Astrocyte (in vitro differentiated cells and primary cell): Measurements from ENCODE around the gene ILKAP.

Experiments used
- CTCF ChIP-seq: IDR thresholded peaks from 2 replicates; pipeline ENCODE4 v1.5.1; 2011; ENCODE audit warnings: low read depth, mild to moderate bottlenecking, inconsistent platforms, low read length, moderate library complexity; ENCODE audit not compliant: insufficient read depth
- EZH2 ChIP-seq: IDR thresholded peaks from 2 replicates; pipeline ENCODE4 v1.6.1; 2012; ENCODE audit warnings: mild to moderate bottlenecking, low read length, inconsistent platforms; ENCODE audit not compliant: insufficient read depth

DNA sequence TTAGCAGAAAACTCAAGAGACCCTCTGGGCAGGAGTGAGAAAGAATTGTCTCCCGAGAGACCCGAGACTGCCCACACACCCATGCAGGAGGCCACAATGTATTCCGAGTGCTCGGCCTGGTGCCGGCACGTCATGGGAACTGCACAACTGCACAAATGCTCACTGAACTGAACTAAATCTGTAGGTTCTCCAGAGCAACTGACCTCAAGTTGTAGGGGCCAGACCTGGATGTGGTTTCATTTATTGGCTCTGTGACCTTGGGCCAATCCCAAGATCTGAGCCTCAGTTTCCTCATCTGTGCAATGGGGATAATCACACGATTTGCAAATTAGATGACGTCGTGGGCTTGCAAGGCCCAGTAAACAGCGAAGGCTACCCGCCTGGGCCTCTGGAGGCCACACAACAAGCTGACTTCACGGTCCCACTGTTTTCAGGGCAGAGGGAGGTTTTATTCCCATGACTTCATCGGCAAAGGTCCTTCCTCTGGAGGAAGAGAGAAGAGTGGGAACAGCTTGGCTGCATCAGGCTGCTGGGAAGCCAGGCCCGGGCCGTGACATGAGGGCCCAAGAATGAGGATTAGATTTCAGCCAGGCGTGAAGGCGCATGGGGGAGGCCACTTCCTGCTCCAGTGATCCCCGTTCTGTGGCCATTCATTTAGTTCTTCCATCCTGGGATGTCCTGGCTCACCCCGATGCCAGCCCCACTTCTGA, 48.3 kb downstream of the ILKAP start:
- TF ChIP-seq CTCF (no peak), EZH2 (no peak)
